GM21619 (cell line): ENCODE results near the gene MMP26.
A peak's percentile ranks its signal among the peaks of the same experiment; 100 is the strongest.

Source experiments
- ATAC-seq: cut with Tn5 transposase; IDR thresholded peaks from one replicate; pipeline ENCODE4 v1.9.1; 2021; ENCODE audit not compliant: unreplicated experiment

Gene MMP26

DNA sequence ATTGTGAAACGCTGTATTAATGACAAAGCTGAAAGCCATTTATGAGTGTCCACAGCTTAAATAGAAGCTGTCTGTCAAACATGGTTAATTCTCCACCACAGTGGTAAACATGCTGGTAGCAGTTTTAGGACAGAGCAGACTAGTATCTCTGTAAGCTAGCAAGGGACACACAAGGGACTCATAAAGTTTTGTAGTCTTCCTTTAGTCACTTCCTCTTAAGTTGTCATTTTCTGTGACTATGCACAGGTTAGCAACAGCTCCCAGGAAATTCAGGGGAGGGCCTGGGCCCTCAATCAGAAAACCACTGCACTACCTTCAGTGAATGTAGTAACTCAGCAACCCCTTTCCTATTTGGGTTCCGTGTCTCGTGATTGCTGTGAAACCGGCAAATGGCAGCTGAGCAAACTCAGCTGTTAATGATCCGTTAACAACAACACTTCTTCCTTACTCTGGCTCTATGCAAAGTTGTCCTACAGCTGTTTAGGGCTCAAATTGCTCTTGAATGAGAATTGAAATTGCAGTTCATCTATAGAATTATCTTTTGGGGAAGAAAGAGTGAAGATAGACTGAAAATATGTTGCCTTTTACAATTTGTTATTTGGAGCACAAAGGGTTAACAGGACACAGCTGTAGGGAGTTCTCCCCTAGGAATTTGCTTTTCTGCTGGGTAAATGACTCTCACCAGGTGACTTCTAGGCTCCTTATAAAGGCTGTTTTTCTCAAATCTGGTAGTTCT lies at the start of gene MMP26:
MMP26 (plus strand) TSS at position 731 of the 736 bp plus-strand sequence.
- ATAC-seq, result no peak

DNA sequence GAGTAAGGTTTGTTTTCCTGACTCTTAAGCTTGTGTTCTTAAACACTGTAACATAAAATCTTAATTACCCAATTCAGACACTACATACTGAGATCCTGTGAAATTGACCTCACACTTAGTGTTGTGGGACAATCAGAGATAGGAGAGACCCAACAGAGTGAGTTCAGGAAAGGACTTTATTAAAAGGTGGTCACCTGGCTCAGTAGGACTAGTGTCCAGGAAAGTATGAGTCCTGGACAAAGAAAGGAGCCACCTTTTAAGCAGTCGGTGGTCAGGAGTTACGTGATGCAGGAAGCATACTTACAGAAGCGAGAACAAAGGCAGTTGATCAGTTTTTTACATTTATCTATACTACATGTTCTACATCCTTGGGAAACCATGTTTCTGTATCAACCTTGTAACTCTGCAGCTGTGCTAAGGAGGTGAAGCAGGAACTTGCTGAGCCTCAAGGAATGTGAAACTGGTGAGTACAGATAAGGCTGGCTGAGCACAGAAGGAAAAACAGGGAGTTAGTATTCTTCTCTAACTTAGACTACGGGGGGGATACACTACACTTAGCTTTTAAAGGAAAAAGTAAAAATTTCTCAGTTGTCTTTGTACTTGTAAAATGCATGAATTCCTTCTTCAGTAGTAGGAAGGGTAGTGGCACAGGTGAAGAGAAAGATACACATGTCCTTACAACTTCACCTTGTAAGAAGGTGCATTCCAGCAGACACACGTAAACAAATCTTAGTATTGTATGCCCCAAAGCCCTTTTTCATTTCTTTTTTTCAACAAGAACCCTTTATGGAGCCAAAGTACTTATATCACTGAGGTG lies 45.7 kb upstream of the MMP26 start:
- no peak for ATAC-seq

DNA sequence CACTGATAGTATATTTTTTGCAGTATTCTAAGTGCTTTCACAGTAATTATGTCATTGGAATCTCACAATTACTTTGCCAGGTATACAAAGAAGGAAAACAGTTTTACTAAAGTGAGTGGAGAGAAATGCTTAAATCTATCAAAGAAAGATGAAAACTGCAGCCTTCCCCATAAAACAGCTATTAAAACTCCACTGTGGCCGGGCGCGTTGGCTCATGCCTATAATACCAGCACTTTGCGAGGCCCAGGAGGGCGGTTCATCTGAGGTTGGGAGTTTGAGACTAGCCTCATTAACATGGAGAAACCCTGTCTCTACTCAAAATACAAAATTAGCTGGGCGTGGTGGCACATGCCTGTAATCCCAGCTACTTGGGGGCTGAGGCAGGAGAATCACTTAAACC lies 41.7 kb upstream of the MMP26 start:
- no peak for ATAC-seq

DNA sequence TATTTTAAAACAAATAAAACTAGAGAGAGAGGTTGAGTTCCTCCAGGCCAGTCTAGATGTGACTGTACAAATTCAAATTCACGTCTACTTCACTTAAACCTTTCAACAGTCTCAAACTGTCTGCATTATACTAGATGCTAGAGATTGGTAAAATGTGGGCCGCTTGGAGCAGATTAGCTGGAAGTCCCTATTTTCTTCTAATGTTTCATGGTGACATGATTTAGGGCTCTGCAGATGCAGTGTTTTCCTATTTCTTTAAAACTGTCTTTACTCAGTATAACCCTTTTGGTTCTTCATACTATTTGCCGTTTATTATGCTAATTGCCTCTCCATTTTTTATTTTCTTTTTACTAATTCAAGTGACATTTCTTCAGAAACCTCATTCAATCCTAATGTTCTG lies 40.4 kb upstream of the MMP26 start:
- no peak for ATAC-seq

DNA sequence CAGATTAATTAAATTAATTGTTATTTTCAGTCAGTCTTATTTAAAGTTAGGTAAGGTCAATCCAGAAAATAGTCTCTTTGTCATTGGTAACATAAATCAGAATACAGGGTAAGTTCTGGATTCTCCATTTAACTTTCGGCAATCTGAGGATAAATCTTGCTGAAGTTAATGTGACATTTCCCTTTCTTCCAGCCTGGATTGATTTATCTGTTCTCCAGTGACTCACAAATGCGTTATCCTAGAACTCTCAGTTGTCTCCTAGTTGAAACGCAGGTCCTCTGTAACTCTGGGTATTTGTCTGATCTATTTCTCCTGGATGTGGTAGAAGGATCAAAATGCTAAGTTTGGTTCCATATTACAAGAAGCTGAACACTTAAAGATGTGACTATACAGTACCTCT lies 39.8 kb upstream of the MMP26 start:
- ATAC-seq, result no peak

DNA sequence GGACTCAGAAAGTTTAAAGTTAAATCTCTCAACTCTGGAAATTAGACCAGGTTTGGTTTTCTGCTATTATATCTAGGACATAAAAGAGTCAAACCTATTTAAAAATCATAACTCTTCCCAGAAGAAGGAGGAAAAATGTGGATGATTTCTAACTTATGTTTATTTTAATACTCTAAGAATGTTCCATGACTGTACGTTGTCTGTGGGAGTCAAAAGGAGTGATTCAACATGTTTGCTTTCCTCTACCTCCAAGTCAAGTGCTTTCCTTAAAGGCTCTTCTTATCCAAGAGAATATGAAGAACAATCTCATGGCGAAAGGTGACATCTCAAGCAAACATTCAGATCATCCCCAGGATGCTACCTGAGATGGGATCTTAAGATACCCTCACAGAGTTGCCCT lies 39.2 kb upstream of the MMP26 start:
- no peak for ATAC-seq

DNA sequence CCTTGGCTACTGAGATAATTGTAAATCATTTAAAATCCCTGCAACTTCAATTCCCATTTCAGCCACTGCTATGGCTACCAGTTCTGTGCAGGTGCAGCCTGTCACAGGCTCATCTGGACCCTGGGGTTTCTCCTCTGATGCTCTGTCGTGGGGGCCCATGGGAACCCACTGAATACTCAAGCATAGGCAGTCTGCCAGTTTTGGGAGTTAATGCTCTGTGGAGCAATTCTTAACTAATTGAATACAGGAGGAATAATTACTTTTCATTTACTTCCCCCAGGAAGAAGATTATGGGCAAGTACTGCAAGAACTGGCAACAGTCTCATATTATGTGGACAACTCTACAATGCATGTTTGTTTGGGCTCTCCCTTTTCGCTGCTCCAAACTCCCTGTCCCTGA lies 32.8 kb upstream of the MMP26 start:
- ATAC-seq, result no peak

DNA sequence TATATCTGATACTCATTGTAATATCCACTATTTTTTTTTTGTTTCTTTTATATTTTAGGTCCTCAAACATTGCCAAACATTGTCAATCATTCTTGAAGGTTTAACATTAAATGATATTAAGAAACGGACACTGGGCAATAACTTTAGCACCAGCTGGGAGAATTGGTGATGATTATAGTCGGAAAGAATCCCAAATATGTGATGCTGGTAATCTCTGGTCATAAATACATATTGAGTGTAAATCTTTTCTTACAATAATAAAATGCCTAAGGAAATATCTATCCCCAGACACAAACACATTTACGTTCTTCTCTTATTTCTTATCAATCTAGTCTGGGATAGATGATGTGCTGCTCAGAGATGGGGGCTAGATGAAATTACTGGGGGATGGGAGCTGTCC lies 32.1 kb upstream of the MMP26 start:
- no peak for ATAC-seq

DNA sequence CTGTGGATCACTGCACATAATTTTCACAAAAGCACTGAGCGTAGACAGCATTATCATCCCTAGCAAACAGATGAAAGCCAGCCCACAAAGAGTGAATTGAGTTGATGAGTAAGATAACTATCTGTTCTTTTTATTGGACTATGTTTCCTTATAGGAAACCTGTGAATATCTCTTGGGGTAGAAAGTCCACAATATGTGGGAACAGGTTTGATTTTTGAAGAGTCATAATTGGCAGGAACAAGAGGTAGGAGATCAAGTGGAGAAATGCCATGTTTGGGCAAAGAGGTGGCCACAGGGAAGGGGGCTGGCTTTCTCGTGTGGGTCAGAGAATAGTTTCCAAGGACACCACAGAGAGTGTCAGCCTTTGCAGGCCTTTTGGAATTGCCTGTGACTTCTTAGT lies 30.8 kb upstream of the MMP26 start:
- no peak for ATAC-seq

DNA sequence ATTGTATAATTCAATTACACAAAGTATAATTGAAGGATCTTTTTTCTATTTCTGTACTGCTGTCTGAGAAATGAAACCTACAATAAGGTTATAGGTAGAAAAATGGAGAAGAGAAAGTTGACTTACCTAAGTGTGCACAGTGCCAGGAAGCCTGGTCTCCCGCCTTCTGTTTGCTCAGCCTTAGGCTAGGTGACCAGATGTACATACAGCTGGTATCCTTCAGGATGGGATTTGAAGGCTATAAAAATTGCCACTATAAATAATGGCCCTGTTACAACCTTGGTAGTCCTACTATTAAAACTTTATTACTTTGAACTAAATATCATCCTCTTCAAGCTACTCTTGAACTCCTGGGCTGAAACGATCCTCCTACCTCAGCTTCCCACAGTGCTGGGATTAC lies 26.6 kb upstream of the MMP26 start:
- ATAC-seq, result no peak

DNA sequence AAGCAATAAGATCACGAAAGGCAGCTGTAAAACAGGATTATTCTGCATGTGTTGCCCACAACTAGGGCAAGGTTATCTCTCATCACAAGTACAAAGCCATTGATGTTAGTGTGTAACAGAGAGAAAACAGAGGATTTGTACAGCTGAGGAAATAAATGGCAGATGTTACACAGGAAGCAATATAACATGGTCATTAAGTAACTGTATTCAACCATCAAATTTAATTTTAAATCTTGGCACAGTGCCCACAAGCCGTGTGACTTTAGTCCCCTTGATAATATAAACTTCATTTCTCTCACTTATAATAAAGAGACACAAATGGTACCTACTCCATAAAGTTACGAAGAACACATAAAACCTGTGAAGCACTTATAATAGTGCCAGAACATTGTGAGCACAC lies 24.2 kb upstream of the MMP26 start:
- ATAC-seq, result no peak

DNA sequence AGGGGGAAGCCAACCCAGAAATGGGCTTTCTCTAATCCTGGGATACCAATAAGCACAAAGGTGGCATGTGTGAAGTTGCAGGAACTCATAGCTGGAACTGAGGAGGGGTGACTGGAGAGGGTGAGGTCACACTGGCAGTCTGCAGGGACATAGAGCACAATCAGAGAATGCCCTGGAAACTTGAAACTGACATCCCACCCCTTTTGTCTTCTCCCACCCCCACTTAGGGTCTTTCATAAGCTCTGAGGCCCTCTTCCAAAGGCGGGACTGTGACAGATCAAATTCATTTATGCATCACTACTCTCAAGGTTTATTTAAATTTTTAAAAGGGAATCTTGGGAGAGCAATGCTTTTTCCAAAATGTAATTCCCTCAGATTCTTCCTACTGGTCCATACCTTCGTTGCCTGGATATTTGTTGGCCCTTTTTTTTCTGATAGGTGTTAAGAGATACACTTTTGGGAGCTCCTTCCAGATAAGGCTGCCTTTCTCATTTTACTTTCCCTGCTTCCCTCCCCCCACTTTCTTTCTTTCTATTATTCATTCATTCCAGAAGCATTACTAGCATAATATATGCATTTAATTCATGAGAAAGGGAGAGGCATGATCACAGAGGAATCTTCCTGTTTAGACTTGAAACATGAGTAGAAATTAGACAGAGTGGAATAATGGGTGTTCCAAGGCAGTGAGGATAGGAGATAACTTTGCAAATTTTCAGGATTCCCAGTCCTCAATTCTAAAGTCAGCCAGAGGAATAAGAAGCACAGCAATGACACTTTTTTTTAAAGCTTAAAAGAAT lies 21.8 kb upstream of the MMP26 start:
- no peak for ATAC-seq

DNA sequence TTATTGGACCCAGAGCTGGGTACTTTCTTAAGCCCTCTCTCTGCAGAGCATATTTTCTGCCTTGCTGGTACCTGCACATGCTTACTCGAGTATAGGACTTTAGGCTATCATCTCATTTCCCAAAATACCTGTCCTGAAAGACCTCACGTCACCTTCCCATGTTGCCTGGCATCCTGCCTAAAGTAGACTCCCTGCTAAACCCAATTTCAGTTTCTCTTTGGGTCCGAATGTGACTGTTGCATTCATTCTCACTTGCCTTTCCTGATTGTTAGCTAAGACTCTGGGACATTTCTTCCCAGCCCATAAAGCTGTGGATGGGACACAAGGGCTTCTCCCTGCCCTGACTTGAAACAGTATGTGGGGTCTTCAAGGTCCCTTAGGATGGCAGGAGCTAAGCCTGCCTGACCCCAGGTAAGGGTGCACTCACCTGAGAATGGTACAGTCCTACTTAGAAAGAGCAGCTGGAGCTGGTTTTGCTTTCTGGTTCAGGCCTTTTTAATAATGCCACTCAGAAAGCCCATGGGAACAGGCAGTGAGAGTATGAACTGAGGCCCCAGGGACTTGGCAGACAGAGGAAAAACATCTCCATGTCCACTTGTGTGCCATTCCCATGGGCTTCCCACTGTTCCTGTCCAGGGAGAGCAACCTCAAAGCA lies 19.8 kb upstream of the MMP26 start:
- no peak for ATAC-seq

DNA sequence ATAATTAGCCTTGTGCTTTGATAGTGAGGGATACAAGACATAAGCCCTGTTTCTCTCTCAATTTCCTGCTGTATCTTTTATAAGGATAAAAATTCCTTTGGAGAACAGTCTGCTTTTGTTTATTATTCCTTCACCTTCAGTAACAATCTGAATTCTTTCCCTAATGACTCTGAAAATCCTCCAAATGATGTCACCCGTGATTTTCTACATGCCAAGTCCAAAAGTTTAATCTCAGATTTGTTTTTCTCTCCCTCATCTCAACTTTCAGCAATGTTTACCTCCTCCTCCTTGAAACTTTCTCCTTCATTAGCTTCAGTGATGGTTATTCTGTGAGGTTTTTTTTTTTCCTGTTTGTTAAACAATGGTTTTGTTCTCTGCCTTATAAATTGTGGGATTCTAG lies 9.1 kb upstream of the MMP26 start:
- no peak for ATAC-seq

DNA sequence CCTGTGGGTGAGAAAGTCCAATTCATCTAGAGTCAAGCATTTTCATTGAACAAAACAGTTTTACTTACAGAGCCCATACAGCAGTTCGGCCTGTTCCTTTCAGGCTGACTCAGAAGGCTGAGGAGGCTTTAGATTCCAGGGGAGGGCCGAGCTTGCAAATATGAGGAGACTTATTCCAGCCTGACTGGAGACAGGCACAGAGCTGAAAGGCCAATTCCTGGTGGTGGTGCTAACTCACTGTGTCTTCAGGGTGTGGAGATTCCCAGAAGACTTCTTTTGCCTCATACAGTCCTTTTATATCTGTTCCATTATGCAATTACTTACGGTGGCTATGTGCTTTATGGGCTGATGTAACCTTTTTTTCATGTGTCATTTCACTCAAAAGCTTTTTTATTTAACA lies 7.0 kb upstream of the MMP26 start, which contains the start of gene OR51E2:
OR51E2 (minus strand) TSS at position 269 of the 400 bp plus-strand sequence. CDS start 15,142 bp downstream, outside the sequence.
- ATAC-seq, result no peak

DNA sequence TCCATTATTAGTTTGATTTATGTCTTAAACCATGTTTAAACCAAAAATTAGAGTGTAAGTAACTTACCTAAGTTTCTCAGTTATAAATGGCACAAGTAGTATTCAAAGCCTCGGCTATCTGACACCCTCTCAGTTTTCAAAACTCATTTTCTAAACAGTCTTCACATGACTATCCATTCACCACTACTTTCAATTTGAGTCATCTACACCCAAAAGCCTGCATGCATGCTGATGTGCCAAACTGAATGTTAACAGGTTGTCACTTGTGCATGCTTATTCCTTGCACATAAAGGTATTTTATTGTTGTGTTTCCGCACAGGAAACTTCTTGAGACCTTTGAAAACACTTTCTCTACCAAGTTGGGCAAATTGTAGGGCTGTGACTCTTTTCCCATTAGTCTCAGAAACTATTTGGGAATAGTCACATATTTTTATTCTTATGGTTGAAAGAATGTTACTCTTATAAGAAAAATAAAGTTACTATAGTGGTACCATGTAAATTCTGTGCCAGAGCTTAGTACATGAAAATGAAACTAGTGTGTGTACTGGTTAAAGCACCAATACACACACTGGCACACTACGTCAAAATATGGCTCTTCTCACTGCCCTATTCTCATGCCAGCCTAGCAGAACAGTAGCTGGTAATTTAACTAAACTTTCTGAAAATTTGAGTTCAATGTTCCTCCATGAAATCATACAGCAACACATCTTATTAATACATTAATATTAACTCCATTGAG lies 4.7 kb upstream of the MMP26 start:
- peak; percentile 89 for ATAC-seq

DNA sequence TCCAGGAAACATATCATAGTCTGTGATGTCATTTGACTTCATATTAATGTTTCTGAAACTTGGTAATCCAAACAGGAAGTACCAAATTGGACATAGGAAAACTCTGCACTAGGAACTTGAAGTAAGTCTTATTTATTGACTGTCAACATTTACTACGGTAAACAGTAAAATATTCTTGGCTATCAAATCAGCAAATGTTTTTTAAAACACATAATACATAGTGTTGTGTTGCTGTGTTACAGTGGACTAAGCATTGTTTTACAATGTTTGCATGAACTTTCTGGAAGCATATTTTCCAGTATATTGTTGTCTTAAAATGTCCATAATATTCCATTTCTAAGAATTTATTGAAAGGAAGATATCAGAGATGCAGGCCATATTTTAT lies 4.2 kb upstream of the MMP26 start:
- no peak for ATAC-seq

DNA sequence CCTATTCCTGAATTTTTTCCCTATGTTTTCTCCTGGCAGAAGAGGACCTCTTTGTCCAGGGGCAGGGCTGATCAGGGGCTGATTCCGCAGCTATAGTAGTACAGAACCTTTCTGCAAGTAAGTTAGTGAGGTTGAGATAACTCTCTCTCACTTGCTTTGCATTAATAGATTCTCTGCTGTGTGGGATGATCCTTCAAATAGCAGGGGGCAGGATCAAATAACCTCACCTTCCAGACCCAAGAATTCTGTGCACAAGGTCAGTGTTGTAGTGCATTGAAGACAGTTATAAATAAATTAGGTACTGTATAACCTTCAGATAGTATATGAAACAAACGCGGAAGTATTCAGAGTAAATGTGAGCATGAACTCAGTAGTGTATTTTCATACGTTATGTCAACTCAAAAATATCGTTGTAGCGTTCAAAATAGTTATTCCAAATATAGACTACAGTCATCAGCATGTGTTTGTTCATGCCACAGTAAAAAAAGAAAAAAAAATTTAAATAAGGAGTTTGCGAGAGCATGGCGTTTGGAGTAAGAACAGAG lies 278 bp downstream of the MMP26 start:
- ATAC-seq, result no peak

DNA sequence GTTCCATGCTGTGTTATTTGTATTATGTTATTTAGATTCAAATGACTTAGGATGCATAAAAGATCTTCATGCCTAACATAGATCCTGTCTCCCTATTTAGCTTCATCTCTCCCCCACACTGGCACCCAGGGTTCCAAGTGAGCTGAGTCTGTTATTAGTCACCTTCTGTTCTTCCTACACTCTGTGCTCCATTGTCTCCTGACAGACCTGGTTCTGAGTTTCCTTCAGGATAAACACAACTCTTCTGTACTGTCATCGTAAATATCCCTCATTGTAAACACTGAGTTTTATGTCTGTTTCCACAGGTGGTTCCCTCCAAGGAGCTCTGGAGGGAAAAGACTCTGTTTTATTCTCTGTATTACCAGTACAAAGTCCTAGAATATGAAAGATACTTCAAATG lies 8.7 kb downstream of the MMP26 start:
- ATAC-seq, result no peak

DNA sequence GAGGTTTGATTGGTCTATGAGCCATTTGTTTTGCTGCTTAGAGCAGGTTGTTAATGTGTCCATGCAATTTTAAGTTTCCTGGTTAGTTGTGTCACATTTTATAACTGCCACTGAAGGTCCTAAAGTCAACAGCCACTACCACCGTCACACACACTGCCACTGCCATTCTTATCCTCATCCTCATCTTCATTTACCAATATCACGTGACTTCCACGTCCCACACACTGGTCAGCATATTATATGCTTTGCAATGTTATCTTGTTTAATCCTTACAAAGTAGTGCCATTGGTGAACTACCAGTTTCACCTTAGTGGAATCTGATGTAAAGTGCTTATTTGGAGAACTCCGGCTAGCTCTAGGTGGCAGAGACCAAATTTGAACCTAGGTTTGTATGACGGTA lies 9.7 kb downstream of the MMP26 start:
- ATAC-seq, result no peak
